Chondrocyte (in vitro differentiated cells): ENCODE measurements around the gene MRPL19. TPM values are rescaled to one million over a fixed set of nuclear protein-coding genes. Genes with fewer than 3 reads are reported as not detected.
A peak's percentile ranks its signal among the peaks of the same experiment; 100 is the strongest.

ENCODE experiments used
- DNase-seq: peaks from one replicate; pipeline ENCODE4 v3.0.0; 2021; ENCODE audit warnings: mixed read lengths, low spot score
- H3K27ac Mint-ChIP-seq: one replicate; pipeline ENCODE4 v1.8.0; 2021; ENCODE audit warnings: mild to moderate bottlenecking, moderate library complexity, mixed read lengths; ENCODE audit not compliant: unreplicated experiment
- H3K27me3 Mint-ChIP-seq: 2 replicates; pipeline ENCODE4 v1.8.0; 2021; ENCODE audit warnings: low read depth, mixed read lengths
- H3K36me3 Mint-ChIP-seq: 2 replicates; pipeline ENCODE4 v1.8.0; 2021; ENCODE audit warnings: low read depth, mixed read lengths
- H3K4me1 Mint-ChIP-seq: 2 replicates; pipeline ENCODE4 v1.8.0; 2021; ENCODE audit warnings: low read depth, mild to moderate bottlenecking, mixed read lengths
- H3K4me3 Mint-ChIP-seq: one replicate; pipeline ENCODE4 v1.8.0; 2021; ENCODE audit warnings: mild to moderate bottlenecking, moderate library complexity, mixed read lengths; ENCODE audit not compliant: unreplicated experiment
- H3K9me3 Mint-ChIP-seq: 2 replicates; pipeline ENCODE4 v1.8.0; 2021; ENCODE audit warnings: low read depth, mixed read lengths
- total RNA-seq: library from RNA; stranded (reverse); gene quantifications from 3 replicates; pipeline ENCODE4 v1.2.1, GENCODE V29; 2021
- TF ChIP-seq, protein P1 (sequence below): fragments of 200-600 bp; sonication (generic); IDR thresholded peaks from 2 replicates; pipeline ENCODE4 v1.5.0; 2021; ENCODE audit warnings: antibody characterized with exemption, mild to moderate bottlenecking, moderate library complexity

Gene MRPL19
- total RNA-seq, 1 donor from 2014 or later = 43.5 TPM

DNA sequence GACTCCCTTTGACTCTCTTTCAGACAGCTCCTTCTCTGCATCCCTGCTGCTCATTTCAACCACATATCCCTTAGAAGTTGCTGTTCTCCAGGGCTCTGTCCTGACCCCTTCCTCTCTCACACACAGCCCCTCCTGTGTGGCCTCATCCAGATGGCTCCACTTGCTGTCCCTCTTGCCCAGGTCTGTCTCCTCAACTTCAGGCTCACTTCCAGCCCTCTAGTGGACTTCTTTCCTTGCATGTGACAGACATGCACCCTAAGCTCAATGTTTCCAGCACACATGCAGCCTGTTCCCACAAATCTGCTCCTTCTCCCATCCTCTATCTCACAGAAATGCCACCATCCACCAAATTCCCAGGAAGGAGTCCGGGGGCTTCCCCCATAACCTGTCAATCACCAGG lies 9.0 kb upstream of the MRPL19 start:
- peaks cover 10% of the 10 kb centered on the region for H3K4me1 Mint-ChIP-seq
- TF ChIP-seq, protein P1, sequence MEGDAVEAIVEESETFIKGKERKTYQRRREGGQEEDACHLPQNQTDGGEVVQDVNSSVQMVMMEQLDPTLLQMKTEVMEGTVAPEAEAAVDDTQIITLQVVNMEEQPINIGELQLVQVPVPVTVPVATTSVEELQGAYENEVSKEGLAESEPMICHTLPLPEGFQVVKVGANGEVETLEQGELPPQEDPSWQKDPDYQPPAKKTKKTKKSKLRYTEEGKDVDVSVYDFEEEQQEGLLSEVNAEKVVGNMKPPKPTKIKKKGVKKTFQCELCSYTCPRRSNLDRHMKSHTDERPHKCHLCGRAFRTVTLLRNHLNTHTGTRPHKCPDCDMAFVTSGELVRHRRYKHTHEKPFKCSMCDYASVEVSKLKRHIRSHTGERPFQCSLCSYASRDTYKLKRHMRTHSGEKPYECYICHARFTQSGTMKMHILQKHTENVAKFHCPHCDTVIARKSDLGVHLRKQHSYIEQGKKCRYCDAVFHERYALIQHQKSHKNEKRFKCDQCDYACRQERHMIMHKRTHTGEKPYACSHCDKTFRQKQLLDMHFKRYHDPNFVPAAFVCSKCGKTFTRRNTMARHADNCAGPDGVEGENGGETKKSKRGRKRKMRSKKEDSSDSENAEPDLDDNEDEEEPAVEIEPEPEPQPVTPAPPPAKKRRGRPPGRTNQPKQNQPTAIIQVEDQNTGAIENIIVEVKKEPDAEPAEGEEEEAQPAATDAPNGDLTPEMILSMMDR = no peak
- H3K36me3 Mint-ChIP-seq = no peaks in the 10 kb centered on the region
- H3K9me3 Mint-ChIP-seq = no peaks in the 10 kb centered on the region
- no peak for DNase-seq
- H3K27ac Mint-ChIP-seq = no peak overlapping the region
- H3K4me3 Mint-ChIP-seq = no peak overlapping the region
- peaks cover 17% of the 10 kb centered on the region for H3K27me3 Mint-ChIP-seq

DNA sequence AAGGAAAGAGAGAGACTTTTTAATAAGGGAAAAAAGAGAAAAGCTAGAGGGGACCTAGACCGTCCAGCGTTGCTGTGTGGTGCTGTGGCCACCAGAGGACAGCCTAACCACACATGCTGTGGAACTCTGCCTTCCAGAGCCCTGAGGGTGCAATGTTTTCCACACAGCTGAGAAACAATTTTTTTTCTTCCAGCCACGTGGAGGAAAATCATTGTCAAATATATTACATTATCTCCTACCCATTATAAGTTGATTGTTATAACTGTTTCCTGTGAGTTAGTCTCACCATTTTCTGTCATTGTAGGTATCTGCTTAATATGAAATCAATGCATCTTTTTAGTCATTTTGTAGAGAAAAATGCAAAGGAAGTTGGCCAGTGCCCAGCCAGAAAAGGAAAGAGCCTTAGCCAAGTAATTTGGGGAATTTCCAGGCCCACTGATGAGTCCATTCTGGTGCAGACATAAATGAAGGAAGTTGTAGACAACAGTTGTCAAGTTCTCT lies 5.9 kb upstream of the MRPL19 start:
- Mint-ChIP-seq H3K4me3 (no peak overlapping the region), H3K27ac (peak overlapping the region; percentile 30), H3K9me3 (no peaks in the 10 kb centered on the region), H3K27me3 (peaks cover 17% of the 10 kb centered on the region), H3K36me3 (no peaks in the 10 kb centered on the region), H3K4me1 (peaks cover 8% of the 10 kb centered on the region)
- TF ChIP-seq, protein P1 = peak; percentile 97
- DNase-seq = no peak

DNA sequence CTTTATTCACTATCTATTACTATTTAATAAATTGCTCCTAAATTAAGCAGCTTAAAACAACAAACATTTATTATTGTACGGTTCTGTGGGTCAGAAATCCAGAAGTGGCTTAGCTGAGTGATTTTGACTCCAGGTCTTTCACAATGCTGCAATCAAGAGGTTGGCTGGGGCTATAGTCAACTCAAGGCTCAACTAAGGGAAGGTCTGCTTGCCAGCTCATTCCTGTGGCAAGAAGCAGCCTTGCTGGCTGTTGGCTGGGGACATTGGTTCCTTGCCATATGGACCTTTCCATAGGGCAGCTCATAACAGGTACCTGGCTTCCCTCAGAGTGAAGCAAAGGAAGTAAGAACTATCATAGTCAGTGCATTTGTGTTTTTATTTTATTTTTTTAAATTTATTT lies 5.0 kb upstream of the MRPL19 start:
- Mint-ChIP-seq H3K27me3 (peaks cover 17% of the 10 kb centered on the region), H3K36me3 (no peaks in the 10 kb centered on the region), H3K27ac (no peak overlapping the region), H3K9me3 (no peaks in the 10 kb centered on the region), H3K4me1 (peaks cover 13% of the 10 kb centered on the region), H3K4me3 (no peak overlapping the region)
- TF ChIP-seq, protein P1 = no peak
- DNase-seq = no peak

DNA sequence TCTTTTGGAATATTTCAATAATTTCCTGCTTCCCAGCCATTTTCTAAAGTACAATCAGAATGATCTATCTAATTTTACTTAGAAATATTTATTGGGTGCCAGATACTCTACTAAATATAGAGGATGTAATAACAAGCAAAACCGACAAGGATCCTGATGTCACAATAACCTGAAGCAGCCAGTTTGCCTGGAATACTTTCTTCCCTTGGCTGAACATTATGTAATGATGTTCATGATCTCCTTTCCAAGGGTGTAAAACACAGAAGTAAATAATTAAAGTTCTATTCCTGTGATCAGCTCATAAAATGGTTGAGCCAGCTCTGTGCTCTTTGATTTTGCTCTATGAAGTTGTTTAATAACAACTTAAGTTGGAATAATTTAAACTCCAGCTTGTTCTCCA lies 2.6 kb upstream of the MRPL19 start:
- no peak overlapping the region for H3K4me3 Mint-ChIP-seq
- H3K27me3 Mint-ChIP-seq = peaks cover 3% of the 10 kb centered on the region
- DNase-seq = no peak
- TF ChIP-seq, protein P1 = no peak
- H3K36me3 Mint-ChIP-seq = no peaks in the 10 kb centered on the region
- peaks cover 29% of the 10 kb centered on the region for H3K4me1 Mint-ChIP-seq
- H3K9me3 Mint-ChIP-seq = no peaks in the 10 kb centered on the region
- no peak overlapping the region for H3K27ac Mint-ChIP-seq

DNA sequence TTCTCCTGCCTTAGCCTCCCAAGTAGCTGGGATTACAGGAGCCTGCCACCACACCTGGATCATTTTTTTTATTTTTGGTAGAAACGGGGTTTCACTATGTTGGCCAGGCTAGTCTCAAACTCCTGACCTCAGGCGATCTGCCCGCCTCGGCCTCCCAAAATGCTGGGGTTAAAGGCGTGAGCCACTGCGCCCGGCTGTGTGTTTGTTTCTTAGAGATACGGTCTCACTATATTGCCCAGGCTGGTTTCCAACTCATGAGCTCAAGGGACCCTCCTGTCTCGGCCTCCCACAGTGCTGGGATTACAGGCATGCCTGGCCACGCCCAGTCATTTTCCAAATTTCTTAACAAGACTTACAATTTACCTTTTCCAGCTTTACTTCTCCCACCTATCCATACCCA lies 940 bp upstream of the MRPL19 start:
- Mint-ChIP-seq H3K4me3 (no peak overlapping the region), H3K4me1 (peaks cover 31% of the 10 kb centered on the region), H3K36me3 (peaks cover 6% of the 10 kb centered on the region), H3K27ac (no peak overlapping the region), H3K27me3 (no peaks in the 10 kb centered on the region), H3K9me3 (no peaks in the 10 kb centered on the region)
- TF ChIP-seq, protein P1 = no peak
- DNase-seq = no peak
